K562 (cell line): Measurements from ENCODE around the gene SH3RF1. TPM values are rescaled to one million over a fixed set of nuclear protein-coding genes. Genes with fewer than 3 reads are reported as not detected.

Experiments used
- ATAC-seq: fragments of 200-7000 bp; cut with Tn5 transposase; 3 replicates; pipeline ENCODE4 v1.9.1; 2020; ENCODE audit warnings: moderate library complexity
- BruUV-seq: library from RNA; stranded (reverse); fragments of 400-500 nt; replicated peaks from 2 replicates; lab custom pipeline; 2021; lab: Mats Ljungman, UMichigan
- CTCF ChIA-PET: fragments of 300-600 bp; formaldehyde crosslinking; extraction: SDS; loops from one replicate; lab custom pipeline; 2021; ENCODE audit warnings: low intra/inter-chr PET ratio; lab: Yijun Ruan, JAX
- POLR2A ChIA-PET: fragments of 300-600, 350-650 bp; sonication (Branson Sonifier 250); formaldehyde crosslinking; extraction: SDS; loops from one replicate; lab custom pipeline; 2021; ENCODE audit warnings: antibody characterized with exemption, inconsistent platforms; lab: Yijun Ruan, JAX
- DNase-seq, 4 experiments: peaks; one replicate each; pipeline versions ENCODE4 v3.0.0 to v3.0.0-alpha.2; 2011 to 2018; ENCODE audit warnings: low spot score in 3 of 4, mixed read lengths in 3 of 4; ENCODE audit errors: extremely low read depth in 1 of 4
- FAIRE-seq: peaks from 2 replicates; lab custom pipeline; 2011; peaks lifted over from hg19 to GRCh38; lab: Jason Lieb, UNC
- H2AFZ ChIP-seq: 2 replicates; pipeline ENCODE4 v1.6.0; 2011; ENCODE audit warnings: low read depth, low read length, control low read depth, inconsistent platforms
- H3K27ac ChIP-seq: fragments of 200-600 bp; 3 replicates; pipeline ENCODE4 v1.8.0; 2011; ENCODE audit warnings: low read depth, mild to moderate bottlenecking, control low read depth, inconsistent platforms, low read length, moderate library complexity, mixed read lengths; ENCODE audit errors: extremely low read depth
- H3K27me3 ChIP-seq, 2 experiments: fragments of 300-600 bp in 1 of 2; 2 replicates in 1 of 2; 3 replicates in 1 of 2; pipeline versions ENCODE4 v1.6.0 to v1.8.0; 2011; ENCODE audit warnings: inconsistent platforms in 2 of 2, low read length in 2 of 2, mild to moderate bottlenecking in 1 of 2, mixed read lengths in 1 of 2, moderate library complexity in 1 of 2; ENCODE audit not compliant: control insufficient read depth in 2 of 2, insufficient read depth in 2 of 2
- H3K36me3 ChIP-seq: fragments of 300-600 bp; 3 replicates; pipeline ENCODE4 v1.8.0; 2011; ENCODE audit warnings: mild to moderate bottlenecking, low read length, inconsistent platforms; ENCODE audit not compliant: control insufficient read depth, insufficient read depth
- H3K4me1 ChIP-seq, 2 experiments: fragments of 200-600 bp in 1 of 2; replicated peaks in 1 of 2; 2 replicates in 1 of 2; 3 replicates in 1 of 2; pipeline versions ENCODE4 v1.5.1 to v1.8.0; 2011; ENCODE audit warnings: inconsistent platforms in 2 of 2, low read length in 2 of 2, mild to moderate bottlenecking in 1 of 2, mixed read lengths in 1 of 2, moderate library complexity in 1 of 2; ENCODE audit not compliant: control insufficient read depth in 2 of 2, insufficient read depth in 2 of 2
- H3K4me2 ChIP-seq: 2 replicates; pipeline ENCODE4 v1.6.1; 2011; ENCODE audit warnings: low read length, control low read depth, inconsistent platforms, mixed read lengths; ENCODE audit not compliant: insufficient read depth
- H3K4me3 ChIP-seq: fragments of 200-600 bp; sonication (generic), shearing (Covaris generic); 2 replicates; pipeline ENCODE4 v1.5.1; 2016; ENCODE audit warnings: control low read depth, inconsistent platforms
- H3K79me2 ChIP-seq: fragments of 200-600 bp; 3 replicates; pipeline ENCODE4 v1.8.0; 2011; ENCODE audit warnings: low read length, inconsistent platforms; ENCODE audit not compliant: control insufficient read depth, insufficient read depth
- H3K9ac ChIP-seq, 2 experiments: 2 replicates each; pipeline versions ENCODE4 v1.6.0 to v1.6.1; 2011; ENCODE audit warnings: low read depth in 2 of 2, low read length in 2 of 2, control low read depth in 1 of 2, inconsistent platforms in 1 of 2, mild to moderate bottlenecking in 1 of 2, mixed read lengths in 1 of 2; ENCODE audit not compliant: insufficient read depth in 1 of 2
- H3K9me1 ChIP-seq: one replicate; pipeline ENCODE4 v1.6.0; 2011; ENCODE audit warnings: inconsistent platforms, mild to moderate bottlenecking, low read length, moderate library complexity; ENCODE audit not compliant: control insufficient read depth, insufficient read depth
- H3K9me3 ChIP-seq: replicated peaks from 2 replicates; pipeline ENCODE4 v1.5.1; 2011; ENCODE audit warnings: low read depth, low read length, inconsistent platforms; ENCODE audit not compliant: control insufficient read depth, insufficient read depth
- H4K20me1 ChIP-seq: replicated peaks from 2 replicates; pipeline ENCODE4 v1.6.1; 2011; ENCODE audit warnings: low read length, inconsistent platforms, mixed read lengths; ENCODE audit not compliant: control insufficient read depth, insufficient read depth
- E2F6 ChIP-seq, 2 experiments: IDR thresholded peaks; 2 replicates each; pipeline ENCODE4 v1.6.1; 2011; ENCODE audit warnings: borderline replicate concordance in 1 of 2, control low read depth in 1 of 2, low read depth in 1 of 2, low read length in 1 of 2, mild to moderate bottlenecking in 1 of 2, mixed read lengths in 1 of 2, moderate library complexity in 1 of 2; ENCODE audit not compliant: insufficient read depth in 1 of 2, insufficient read length in 1 of 2, poor library complexity in 1 of 2, severe bottlenecking in 1 of 2; ENCODE audit errors: extremely low read depth in 1 of 2
- LEF1 ChIP-seq: fragments of 450-650 bp; IDR thresholded peaks from 2 replicates; pipeline ENCODE4 v1.6.1; 2016; ENCODE audit warnings: mild to moderate bottlenecking
- RBFOX2 ChIP-seq: fragments of 200-400 bp; formaldehyde crosslinking; IDR thresholded peaks from 2 replicates; pipeline ENCODE4 v1.6.1; 2017; ENCODE audit warnings: low read depth, mild to moderate bottlenecking, low read length, moderate library complexity
- TAF9B ChIP-seq: fragments of 450-650 bp; IDR thresholded peaks from 2 replicates; pipeline ENCODE4 v1.6.1; 2018; ENCODE audit warnings: mild to moderate bottlenecking; ENCODE audit not compliant: partially characterized antibody
- TRIM24 ChIP-seq, 2 experiments: fragments of 450-650 bp; IDR thresholded peaks; 2 replicates each; pipeline ENCODE4 v1.6.1; 2016
- ZBED1 ChIP-seq: IDR thresholded peaks from 2 replicates; pipeline ENCODE4 v1.6.1; 2014
- WGBS: fragments of 100-300 bp; shearing (Covaris generic); methylation state at CpG from one replicate; pipeline ENCODE4 v1.1.6; 2016; ENCODE audit warnings: low coverage, mixed read lengths; ENCODE audit not compliant: insufficient coverage; ENCODE audit errors: missing lambda C conversion rate; 5-methylcytosine and 5-hydroxymethylcytosine counted together
- in situ Hi-C: fragments of 300-500 bp; cut with MboI; formaldehyde crosslinking; loops from 4 replicates; pipeline ENCODE4 v1.15.0; 2018; ENCODE audit warnings: inconsistent platforms, mixed read lengths
- intact Hi-C: fragments of 100-400 bp; cut with micrococcal nuclease; formaldehyde crosslinking; loops from 2 replicates; pipeline ENCODE4 v1.14.2; 2022
- polyA plus RNA-seq, 8 experiments: library from polyadenylated mRNA; depleted of rRNA in 4 of 8; stranded (reverse) in 5 of 8; unstranded in 3 of 8; fragments of >200 nt; fragmentation: Nextera tagmentation in 2 of 8; fragmentation: Illumina TruSeq in 1 of 8; extraction: Ambion mirVana in 2 of 8; extraction: Trizol in 1 of 8; gene quantifications; 2 replicates each; pipeline versions ENCODE4 v1.2.1 to v1.2.3, GENCODE V29; 2011 to 2014; ENCODE audit warnings: inconsistent platforms in 1 of 8, missing spikeins in 1 of 8
- total RNA-seq, 7 experiments: library from RNA; depleted of rRNA in 6 of 7; stranded (reverse); fragments of >200 nt in 6 of 7; fragmentation: Illumina TruSeq in 2 of 7; extraction: Trizol in 2 of 7; gene quantifications; 2 replicates each; pipeline versions ENCODE4 v1.2.1 to v1.2.3, GENCODE V29; 2011 to 2021; ENCODE audit warnings: low replicate concordance in 1 of 7

SH3RF1 gene
- total and polyA plus RNA-seq, 9 of the 15 experiments (the other 6 are each of a cell fraction or from before 2014, with no cell fraction given) = 0.04 to 0.16 (median 0.11) TPM; not detected in 6

DNA sequence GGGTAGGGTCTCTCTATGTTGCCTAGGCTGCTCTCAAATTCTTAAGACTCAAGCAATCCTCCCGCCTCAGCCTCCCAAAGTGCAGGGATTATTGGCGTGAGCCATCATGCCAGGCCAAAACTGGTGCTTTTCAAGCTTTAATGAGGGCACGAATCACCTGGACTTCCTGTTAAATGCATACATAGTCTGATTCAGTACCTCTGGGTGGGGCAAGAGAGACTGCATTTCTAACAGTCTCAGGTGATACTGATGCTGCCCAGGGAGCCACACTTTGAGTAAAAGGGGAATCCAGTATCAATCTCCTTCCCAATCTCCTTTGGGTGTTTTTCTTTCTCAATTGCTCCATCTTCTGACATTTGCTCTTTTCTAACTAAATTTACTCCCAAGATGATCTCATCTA, 96.5 kb downstream of the SH3RF1 start:
- Histone ChIP-seq H3K36me3 (no peaks in the 10 kb centered on the region), H3K27me3 (peaks cover 0 to 4% of the 10 kb centered on the region in 2 experiments; a peak in 1 of 5 replicates), H3K4me1 (no peaks in the 10 kb centered on the region), H3K9me3 (no peaks in the 10 kb centered on the region), H3K79me2 (no peaks in the 10 kb centered on the region), H3K4me3 (no peak overlapping the region), H3K27ac (no peak overlapping the region), H4K20me1 (no peaks in the 10 kb centered on the region), H3K9ac (no peak overlapping the region), H3K9me1 (no peaks in the 10 kb centered on the region), H3K4me2 (no peak overlapping the region), H2AFZ (no peak overlapping the region)
- intact Hi-C loops = no loop called here
- in situ Hi-C loops = no loop called here
- BruUV-seq = no TSS peak
- FAIRE-seq = no peak
- ChIA-PET CTCF (no interaction called here), POLR2A (no interaction called here)
- ATAC-seq = no peak
- 0% methylated on average over 3 of the region's 3 CpGs for WGBS
- DNase-seq = no peak
- no peak for TF ChIP-seq TAF9B
- TF ChIP-seq RBFOX2 = no peak

DNA sequence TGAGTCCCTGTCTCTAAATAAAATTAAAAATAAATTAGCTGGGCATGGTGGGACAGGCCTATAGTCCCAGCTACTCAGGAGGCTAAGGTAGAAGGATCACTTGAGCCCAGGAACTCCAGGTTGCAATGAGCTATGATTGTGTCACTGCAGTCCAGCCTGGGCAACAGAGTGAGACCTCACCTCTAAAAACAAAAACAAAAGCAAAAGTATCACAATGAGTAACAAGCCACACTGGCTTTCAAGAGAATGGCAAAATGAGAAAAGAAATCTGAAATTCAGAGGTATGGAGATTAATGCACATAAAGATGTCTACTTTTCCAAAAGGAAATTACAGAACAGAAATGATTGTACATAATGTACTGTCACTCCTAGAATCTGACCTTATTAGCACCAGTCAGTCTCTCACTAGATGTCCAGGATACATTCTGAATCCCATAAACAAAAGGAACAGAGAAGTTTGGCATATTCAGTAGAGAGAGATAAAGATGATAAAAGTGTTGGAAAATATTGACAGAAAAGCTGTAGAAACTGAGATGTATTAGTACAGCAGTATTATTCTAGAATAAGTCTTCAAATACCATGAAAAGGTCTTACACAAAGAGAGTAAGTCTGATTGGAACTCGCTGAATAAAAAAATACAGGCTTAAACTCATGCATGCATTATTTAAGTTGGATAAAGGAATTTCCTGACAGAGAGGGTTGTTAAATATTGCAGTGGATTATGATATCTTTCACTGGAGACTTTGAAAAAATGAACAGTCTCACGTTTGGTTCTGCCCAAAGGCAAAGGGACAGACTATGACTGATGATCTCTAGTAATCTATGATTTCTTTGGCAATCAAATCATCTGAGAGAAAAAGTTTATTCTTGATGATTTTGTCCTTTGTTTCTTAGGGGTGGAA, 102.5 kb downstream of the SH3RF1 start:
- no peaks in the 10 kb centered on the region for H3K36me3 ChIP-seq
- no peak overlapping the region for H3K4me2 ChIP-seq
- H3K9ac ChIP-seq = no peak overlapping the region
- H3K27me3 ChIP-seq = no peaks in the 10 kb centered on the region
- BruUV-seq = no TSS peak
- in situ Hi-C loops (no loop called here), intact Hi-C loops (no loop called here)
- H2AFZ ChIP-seq = no peak overlapping the region
- WGBS = 0% methylated on average over 2 of the region's 2 CpGs
- no peak for ATAC-seq
- no peak overlapping the region for H3K27ac ChIP-seq
- no peaks in the 10 kb centered on the region for H3K4me1 ChIP-seq
- no peaks in the 10 kb centered on the region for H3K9me1 ChIP-seq
- H4K20me1 ChIP-seq = no peaks in the 10 kb centered on the region
- POLR2A ChIA-PET = no interaction called here
- no peak for FAIRE-seq
- CTCF ChIA-PET = no interaction called here
- no peaks in the 10 kb centered on the region for H3K9me3 ChIP-seq
- no peaks in the 10 kb centered on the region for H3K79me2 ChIP-seq
- DNase-seq = no peak
- no peak for TF ChIP-seq LEF1
- no peak for TF ChIP-seq E2F6 (IDR thresholded peaks at IDR 0.05; ENCODE audit: borderline replicate concordance in 1 of 2, extremely low read depth in 1 of 2, insufficient read depth in 1 of 2, insufficient read length in 1 of 2, low read depth in 1 of 2, low read length in 1 of 2, poor library complexity in 1 of 2, severe bottlenecking in 1 of 2)
- TF ChIP-seq ZBED1 = no peak
- TF ChIP-seq TRIM24 (IDR thresholded peaks at IDR 0.05) = no peak
- no peak overlapping the region for H3K4me3 ChIP-seq
